ENCODE data around the gene PLGRKT.
"Not testable (repeated sequence)": the region's sequence is repeated elsewhere in the genome, so short reads cannot be mapped to it uniquely, and the experiment has no call there.

Gene PLGRKT

DNA sequence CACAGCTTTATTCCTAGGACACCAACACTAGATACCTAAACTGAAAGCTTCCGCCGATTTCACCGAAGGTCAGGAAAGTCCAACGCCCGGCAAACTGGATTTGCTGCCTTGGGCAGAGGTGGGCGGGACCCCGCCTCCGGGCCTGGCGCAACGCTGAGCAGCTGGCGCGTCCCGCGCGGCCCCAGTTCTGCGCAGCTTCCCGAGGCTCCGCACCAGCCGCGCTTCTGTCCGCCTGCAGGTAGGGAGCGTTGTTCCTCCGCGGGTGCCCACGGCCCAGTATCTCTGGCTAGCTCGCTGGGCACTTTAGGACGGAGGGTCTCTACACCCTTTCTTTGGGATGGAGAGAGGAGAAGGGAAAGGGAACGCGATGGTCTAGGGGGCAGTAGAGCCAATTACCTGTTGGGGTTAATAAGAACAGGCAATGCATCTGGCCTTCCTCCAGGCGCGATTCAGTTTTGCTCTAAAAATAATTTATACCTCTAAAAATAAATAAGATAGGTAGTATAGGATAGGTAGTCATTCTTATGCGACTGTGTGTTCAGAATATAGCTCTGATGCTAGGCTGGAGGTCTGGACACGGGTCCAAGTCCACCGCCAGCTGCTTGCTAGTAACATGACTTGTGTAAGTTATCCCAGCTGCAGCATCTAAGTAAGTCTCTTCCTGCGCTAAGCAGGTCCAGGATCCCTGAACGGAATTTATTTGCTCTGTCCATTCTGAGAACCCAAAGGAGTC, 12.8 kb upstream of the PLGRKT start, which contains the start of gene CD274:
CD274 (plus strand) TSS at position 184 of the 733 bp plus-strand sequence. CDS start 5,572 bp downstream, outside the sequence.
- DNase-seq, result peak; percentile 85

DNA sequence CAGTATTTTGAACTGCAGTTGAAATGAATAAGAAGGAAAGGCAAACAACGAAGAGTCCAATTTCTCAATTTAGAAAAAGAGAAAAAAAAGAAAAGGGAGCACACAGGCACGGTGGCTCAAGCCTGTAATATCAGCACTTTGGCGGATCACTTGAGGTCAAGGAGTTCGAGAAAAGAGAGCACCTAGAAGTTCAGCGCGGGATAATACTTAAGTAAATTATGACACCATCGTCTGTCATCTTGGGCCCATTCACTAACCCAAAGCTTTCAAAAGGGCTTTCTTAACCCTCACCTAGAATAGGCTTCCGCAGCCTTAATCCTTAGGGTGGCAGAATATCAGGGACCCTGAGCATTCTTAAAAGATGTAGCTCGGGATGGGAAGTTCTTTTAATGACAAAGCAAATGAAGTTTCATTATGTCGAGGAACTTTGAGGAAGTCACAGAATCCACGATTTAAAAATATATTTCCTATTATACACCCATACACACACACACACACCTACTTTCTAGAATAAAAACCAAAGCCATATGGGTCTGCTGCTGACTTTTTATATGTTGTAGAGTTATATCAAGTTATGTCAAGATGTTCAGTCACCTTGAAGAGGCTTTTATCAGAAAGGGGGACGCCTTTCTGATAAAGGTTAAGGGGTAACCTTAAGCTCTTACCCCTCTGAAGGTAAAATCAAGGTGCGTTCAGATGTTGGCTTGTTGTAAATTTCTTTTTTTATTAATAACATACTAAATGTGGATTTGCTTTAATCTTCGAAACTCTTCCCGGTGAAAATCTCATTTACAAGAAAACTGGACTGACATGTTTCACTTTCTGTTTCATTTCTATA, 12.0 kb upstream of the PLGRKT start:
- no peak for DNase-seq

DNA sequence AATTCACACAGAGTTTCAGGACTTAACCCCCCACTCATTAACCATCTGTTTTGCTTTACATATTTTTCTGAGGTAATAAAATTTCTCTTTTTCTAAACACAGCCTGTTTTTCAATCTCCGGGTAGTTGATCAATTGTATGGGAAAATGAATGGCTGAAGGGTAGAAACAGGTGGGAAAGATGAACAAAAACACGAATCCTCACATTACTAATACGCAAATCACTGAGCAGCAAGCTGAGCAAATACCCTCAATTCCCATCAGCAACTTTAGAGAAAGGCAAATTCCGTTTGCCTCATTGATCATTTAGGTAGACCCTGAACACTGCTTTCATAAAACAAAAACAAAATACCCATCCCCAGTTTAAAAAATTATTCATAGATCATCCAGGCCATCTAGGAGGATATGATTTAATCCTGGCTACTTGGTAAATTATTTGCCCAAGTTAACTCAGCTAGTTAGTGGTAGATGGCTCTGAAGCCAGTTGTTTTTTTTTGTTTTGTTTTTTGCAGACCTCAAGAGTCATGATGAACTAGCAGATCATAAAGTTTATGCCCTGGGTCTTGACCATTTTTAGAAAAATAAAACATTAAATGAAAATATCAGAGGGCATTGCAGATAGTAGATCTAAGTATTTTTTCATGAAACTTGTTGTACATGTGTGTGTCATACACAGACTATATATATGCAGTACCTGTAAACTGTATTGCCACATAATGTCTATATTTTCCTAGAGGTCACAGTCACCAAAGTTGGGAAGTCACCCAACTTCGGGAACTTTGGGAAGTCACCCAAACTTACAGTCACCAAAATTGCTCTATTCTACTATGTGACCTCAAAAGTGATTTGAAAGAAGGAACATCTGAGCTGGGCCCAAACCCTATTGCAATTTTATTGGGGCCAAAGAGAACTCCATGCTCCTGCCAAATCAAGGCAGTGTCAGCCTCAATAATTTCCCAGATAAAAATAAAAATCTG, 11.0 kb upstream of the PLGRKT start:
- DNase-seq, result no peak

- no peak for DNase-seq
These were observed 10.3 kb upstream of the PLGRKT start for GRCh38 chr9:5448016-5448415.

- DNase-seq, result no peak
These were observed 9.6 kb upstream of the PLGRKT start for GRCh38 chr9:5447337-5447736.

- DNase-seq, result no peak
These were observed 8.9 kb upstream of the PLGRKT start for GRCh38 chr9:5446451-5447236.

GRCh38 chr9:5445886-5446285, 8.2 kb upstream of the PLGRKT start:
- no peak for DNase-seq

GRCh38 chr9:5445096-5445495, 7.4 kb upstream of the PLGRKT start:
- not testable (repeated sequence) for DNase-seq

DNA sequence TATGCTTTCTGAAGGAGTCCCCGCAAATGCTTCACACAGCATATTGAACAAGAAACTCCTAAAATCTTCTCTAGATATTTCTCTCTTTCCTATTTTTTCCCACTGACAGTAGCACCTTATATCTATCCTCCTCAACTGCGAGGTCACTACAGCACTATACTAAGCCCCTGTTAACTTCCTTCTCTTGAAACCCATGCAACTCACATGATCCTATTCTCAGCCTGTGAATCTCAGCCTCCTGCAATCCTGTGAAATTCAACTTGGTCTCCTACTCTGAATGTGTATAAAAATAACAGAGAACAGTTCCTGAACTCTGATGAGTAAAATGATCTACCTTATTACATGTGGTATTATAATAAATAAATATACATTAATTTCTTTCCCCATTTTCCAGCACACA, 6.1 kb upstream of the PLGRKT start:
- DNase-seq, result no peak

GRCh38 chr9:5442400-5443011, 4.8 kb upstream of the PLGRKT start:
- peak; percentile 47 for DNase-seq

DNA sequence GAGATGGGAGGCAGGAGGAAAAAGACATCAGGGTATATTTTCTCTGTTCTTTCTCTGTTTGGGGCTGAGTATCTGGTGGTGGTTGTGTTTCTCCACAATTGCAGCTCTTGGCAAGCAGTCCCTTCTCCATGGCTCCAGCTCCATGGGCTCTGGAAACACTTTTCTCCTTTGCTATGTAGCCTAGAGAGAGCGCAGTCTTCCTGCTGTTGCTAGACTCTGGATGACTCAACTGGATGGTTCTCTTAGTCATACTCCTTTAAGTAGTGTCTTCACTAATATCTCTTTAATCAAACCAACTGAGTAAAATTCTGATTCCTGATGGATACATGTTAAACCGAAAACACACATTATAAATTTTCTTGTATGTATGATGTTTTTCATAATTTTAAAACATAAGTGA, 3.3 kb upstream of the PLGRKT start:
- DNase-seq, result no peak

DNA sequence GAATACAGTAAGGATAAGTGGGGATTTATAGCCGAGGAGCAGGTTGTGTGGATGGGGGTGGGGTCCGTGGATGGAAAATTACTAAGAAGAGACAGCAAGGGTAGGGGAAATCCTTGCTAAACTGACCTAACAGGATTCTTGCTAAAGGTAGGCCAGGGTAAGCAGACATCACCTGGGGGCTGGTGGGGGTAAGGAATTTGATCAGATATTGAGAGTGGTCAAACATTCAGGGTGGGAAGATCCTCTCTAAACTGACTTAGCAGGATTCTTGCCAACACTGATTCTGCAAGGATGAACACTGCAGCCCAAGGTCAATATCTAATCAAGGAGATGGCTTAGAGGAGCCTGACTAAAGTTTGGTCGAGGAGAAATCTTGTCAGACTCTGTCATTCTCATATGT, 2.7 kb upstream of the PLGRKT start:
- DNase-seq, result no peak

DNA sequence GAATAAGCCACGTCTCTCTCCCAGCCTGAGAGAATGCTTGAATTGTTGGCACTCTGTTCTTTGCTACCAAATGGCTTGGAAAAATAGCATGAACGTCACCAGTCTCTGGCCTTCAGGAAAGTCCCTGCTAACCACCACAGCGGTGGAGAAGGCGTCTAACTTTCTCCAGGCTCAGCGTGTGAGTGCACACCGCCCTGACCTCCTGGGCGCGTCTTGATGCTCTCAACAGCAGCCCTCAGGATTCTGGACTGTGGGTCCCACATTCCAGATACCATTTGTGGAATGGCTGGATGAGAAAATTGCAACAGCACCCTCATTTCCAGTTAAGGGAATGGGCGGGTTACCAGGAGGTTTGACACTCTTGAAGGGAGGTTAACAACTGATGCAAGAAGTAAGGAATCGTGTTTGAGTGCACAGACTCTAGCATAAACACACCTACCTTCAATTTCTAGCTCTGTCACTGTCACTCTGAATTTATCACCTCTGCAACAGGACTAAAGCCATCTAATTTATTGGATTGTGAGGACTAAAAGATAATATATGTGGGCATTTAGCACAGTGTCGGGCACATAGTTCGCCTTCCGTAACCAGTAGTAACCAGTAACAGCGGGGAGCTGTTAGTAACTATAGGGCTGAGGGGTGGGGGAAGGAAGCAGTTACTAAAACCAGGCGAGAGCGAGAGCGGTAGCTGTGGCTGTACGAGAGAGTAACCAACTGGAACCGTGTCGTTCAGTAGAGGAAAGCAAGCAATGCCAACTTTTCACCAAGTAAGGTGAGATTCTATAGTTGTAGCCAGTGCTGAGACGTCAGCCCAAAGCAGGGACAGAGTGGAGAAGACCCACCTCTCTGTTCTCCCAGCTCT, 807 bp upstream of the PLGRKT start:
- peak; percentile 69 for DNase-seq

DNA sequence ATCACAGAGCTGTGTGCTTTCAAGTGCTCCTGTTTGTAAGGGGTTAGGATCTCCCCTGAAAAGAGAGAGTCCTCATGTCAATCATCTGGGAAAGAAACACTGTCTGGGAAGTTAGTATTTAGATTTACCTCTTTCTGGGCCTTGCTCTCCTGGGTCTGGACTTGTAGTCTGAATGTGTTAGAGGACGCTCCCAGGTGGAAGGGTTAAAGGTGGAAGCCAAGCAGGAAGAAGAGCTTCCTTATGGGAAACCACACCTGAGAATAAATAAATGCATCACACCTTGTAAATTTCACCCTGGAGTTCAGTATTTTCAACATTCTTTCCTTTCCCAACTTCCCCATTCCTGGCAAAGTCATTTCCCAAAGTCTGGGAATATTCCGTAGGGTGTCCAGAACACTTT, 1.3 kb downstream of the PLGRKT start:
- DNase-seq, result no peak

- DNase-seq, result no peak
These were observed 1.8 kb downstream of the PLGRKT start for GRCh38 chr9:5435912-5436311.

- not testable (repeated sequence) for DNase-seq
These were observed 3.6 kb downstream of the PLGRKT start for GRCh38 chr9:5433841-5434810.

GRCh38 chr9:5433328-5433727, 4.4 kb downstream of the PLGRKT start:
- not testable (repeated sequence) for DNase-seq

DNA sequence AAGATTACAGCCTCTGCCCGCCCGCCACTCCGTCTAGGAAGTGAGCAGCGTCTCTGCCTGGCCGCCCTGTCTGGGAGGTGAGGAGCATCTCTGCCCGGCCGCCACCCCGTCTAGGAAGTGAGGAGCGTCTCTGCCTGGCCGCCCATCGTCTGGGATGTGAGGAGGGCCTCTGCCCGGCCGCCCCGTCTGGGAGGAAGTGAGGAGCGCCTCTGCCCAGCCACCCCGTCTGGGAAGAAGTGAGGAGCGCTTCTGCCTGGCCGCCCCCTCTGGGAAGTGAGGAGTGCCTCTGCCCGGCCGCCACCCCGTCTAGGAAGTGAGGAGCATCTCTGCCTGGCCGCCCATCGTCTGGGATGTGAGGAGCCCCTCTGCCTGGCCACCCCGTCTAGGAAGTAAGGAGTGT, 4.8 kb downstream of the PLGRKT start:
- DNase-seq, result not testable (repeated sequence)

DNA sequence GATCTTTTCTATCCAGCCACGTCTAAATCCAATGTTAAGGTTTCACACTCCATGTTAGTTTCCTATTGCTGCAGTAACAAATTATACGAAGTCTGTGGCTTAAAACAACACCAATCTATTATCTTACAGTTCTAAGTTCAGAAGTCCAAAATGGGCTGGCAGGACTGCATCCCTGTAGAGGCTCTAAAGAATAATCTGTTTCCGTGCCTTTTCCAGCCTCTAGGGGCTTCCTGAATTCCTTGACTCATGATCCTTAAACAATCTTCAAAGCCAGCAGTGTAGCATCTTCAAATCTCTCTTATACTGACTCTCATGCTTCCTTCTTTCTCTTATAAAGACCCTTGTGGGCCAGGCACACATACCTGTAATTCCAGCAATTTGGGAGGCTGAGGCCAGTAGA, 6.8 kb downstream of the PLGRKT start:
- DNase-seq, result no peak
